HFFc6 (cell line): Measurements from ENCODE around the gene SLC22A14. TPM values are rescaled to one million over a fixed set of nuclear protein-coding genes. Genes with fewer than 3 reads are reported as not detected.

Experiments
- DNase-seq: peaks from one replicate; pipeline ENCODE4 v3.0.0-alpha.2; 2018
- H3K27ac Mint-ChIP-seq: 2 replicates; pipeline ENCODE4 v1.8.0; 2020; ENCODE audit warnings: mild to moderate bottlenecking, mixed read lengths
- H3K27me3 Mint-ChIP-seq: 2 replicates; pipeline ENCODE4 v1.8.0; 2021; ENCODE audit warnings: mild to moderate bottlenecking, moderate library complexity, mixed read lengths; ENCODE audit not compliant: insufficient read depth
- H3K36me3 Mint-ChIP-seq: 2 replicates; pipeline ENCODE4 v1.8.0; 2021; ENCODE audit warnings: low read depth, mixed read lengths
- H3K4me1 Mint-ChIP-seq: 2 replicates; pipeline ENCODE4 v1.8.0; 2020; ENCODE audit warnings: low read depth, mixed read lengths
- H3K4me3 Mint-ChIP-seq: 2 replicates; pipeline ENCODE4 v1.8.0; 2020; ENCODE audit warnings: mild to moderate bottlenecking, moderate library complexity, mixed read lengths
- H3K9me3 Mint-ChIP-seq: 2 replicates; pipeline ENCODE4 v1.8.0; 2020; ENCODE audit warnings: mild to moderate bottlenecking, mixed read lengths
- CTCF ChIP-seq: fragments of 200-600 bp; sonication (generic); IDR thresholded peaks from 2 replicates; pipeline ENCODE4 v1.5.0; 2021; ENCODE audit warnings: antibody characterized with exemption, mild to moderate bottlenecking
- total RNA-seq, 6 experiments: library from RNA; stranded (reverse); fragmentation: NEBNext Ultra II Directional; extraction: Animal tissue kit (Norgen Biotek cat#: 25700); gene quantifications; 2 replicates in 1 of 6; 3 replicates in 5 of 6; pipeline ENCODE4 v1.2.3, GENCODE V29; 2021

Gene SLC22A14
- total RNA-seq, 6 experiments from 2014 or later = 0.09 TPM; not detected in 5

- no peaks in the 10 kb centered on the region for H3K9me3 Mint-ChIP-seq
- no peaks in the 10 kb centered on the region for H3K36me3 Mint-ChIP-seq
- no peak overlapping the region for H3K27ac Mint-ChIP-seq
- no peak overlapping the region for H3K4me3 Mint-ChIP-seq
- TF ChIP-seq CTCF = no peak
- no peak for DNase-seq
- H3K27me3 Mint-ChIP-seq = peaks cover 23% of the 10 kb centered on the region
- no peaks in the 10 kb centered on the region for H3K4me1 Mint-ChIP-seq
Observed at GRCh38 chr3:38314112-38314763, 32.1 kb downstream of the SLC22A14 start.

GRCh38 chr3:38314764-38315487, 32.8 kb downstream of the SLC22A14 start:
- Mint-ChIP-seq H3K9me3 (no peaks in the 10 kb centered on the region), H3K4me3 (no peak overlapping the region), H3K27ac (no peak overlapping the region), H3K4me1 (no peaks in the 10 kb centered on the region), H3K36me3 (no peaks in the 10 kb centered on the region), H3K27me3 (peaks cover 17% of the 10 kb centered on the region)
- DNase-seq = no peak
- no peak for TF ChIP-seq CTCF

- Mint-ChIP-seq H3K27me3 (peaks cover 14% of the 10 kb centered on the region), H3K36me3 (no peaks in the 10 kb centered on the region), H3K4me3 (no peak overlapping the region), H3K27ac (no peak overlapping the region), H3K9me3 (peaks cover 2% of the 10 kb centered on the region; the same call in 1 of the 2 replicates), H3K4me1 (no peaks in the 10 kb centered on the region)
- no peak for DNase-seq
- TF ChIP-seq CTCF = no peak
Observed at GRCh38 chr3:38315488-38316230, 33.6 kb downstream of the SLC22A14 start.

GRCh38 chr3:38316356-38317191, 34.5 kb downstream of the SLC22A14 start:
- Mint-ChIP-seq H3K4me3 (no peak overlapping the region), H3K9me3 (peaks cover 3% of the 10 kb centered on the region; the same call in 1 of the 2 replicates), H3K27me3 (peaks cover 15% of the 10 kb centered on the region), H3K27ac (no peak overlapping the region), H3K4me1 (no peaks in the 10 kb centered on the region), H3K36me3 (no peaks in the 10 kb centered on the region)
- TF ChIP-seq CTCF = no peak
- DNase-seq = no peak

- no peak overlapping the region for H3K4me3 Mint-ChIP-seq
- peaks cover 3% of the 10 kb centered on the region; the same call in 1 of the 2 replicates for H3K9me3 Mint-ChIP-seq
- peaks cover 19% of the 10 kb centered on the region for H3K27me3 Mint-ChIP-seq
- H3K36me3 Mint-ChIP-seq = no peaks in the 10 kb centered on the region
- TF ChIP-seq CTCF = no peak
- DNase-seq = no peak
- H3K27ac Mint-ChIP-seq = no peak overlapping the region
- no peaks in the 10 kb centered on the region for H3K4me1 Mint-ChIP-seq
Observed at GRCh38 chr3:38317192-38317759, 35.2 kb downstream of the SLC22A14 start.
